Measurements from ENCODE around the gene RIMS3.
"Not testable (repeated sequence)": the region's sequence is repeated elsewhere in the genome, so short reads cannot be mapped to it uniquely, and the experiment has no call there.

RIMS3 gene

GRCh38 chr1:40665335-40666171 is at the start of gene RIMS3:
TSS of gene RIMS3 (minus strand) at chr1:40665682. CDS start at chr1:40641925, 23,757 bp downstream.
- peak; percentile 68 for DNase-seq

- DNase-seq = no peak
Observed at GRCh38 chr1:40712997-40713396, 47.5 kb upstream of the RIMS3 start.

- DNase-seq = no peak
Observed at GRCh38 chr1:40712405-40712944, 47.0 kb upstream of the RIMS3 start.

GRCh38 chr1:40711465-40712404 is 46.3 kb upstream of the RIMS3 start:
- DNase-seq = no peak

- peak; percentile 38 for DNase-seq
Observed at GRCh38 chr1:40710581-40711315, 45.3 kb upstream of the RIMS3 start.

GRCh38 chr1:40709802-40710278 is 44.4 kb upstream of the RIMS3 start:
- DNase-seq = no peak

GRCh38 chr1:40709100-40709801 is 43.8 kb upstream of the RIMS3 start:
- peak; percentile 91 for DNase-seq

- DNase-seq = no peak
Observed at GRCh38 chr1:40708750-40709099, 43.2 kb upstream of the RIMS3 start.

- no peak for DNase-seq
Observed at GRCh38 chr1:40706626-40707025, 41.1 kb upstream of the RIMS3 start.

GRCh38 chr1:40704817-40705733 is 39.6 kb upstream of the RIMS3 start:
- no peak for DNase-seq

- no peak for DNase-seq
Observed at GRCh38 chr1:40703316-40703715, 37.8 kb upstream of the RIMS3 start.

GRCh38 chr1:40702810-40703209 is 37.3 kb upstream of the RIMS3 start:
- DNase-seq = not testable (repeated sequence)

GRCh38 chr1:40701684-40702083 is 36.2 kb upstream of the RIMS3 start:
- no peak for DNase-seq

- DNase-seq = no peak
Observed at GRCh38 chr1:40699787-40700186, 34.3 kb upstream of the RIMS3 start.

GRCh38 chr1:40697436-40697835 is 32.0 kb upstream of the RIMS3 start:
- DNase-seq = no peak

GRCh38 chr1:40696294-40696693 is 30.8 kb upstream of the RIMS3 start:
- DNase-seq = no peak

- DNase-seq = no peak
Observed at GRCh38 chr1:40694353-40694874, 28.9 kb upstream of the RIMS3 start.

GRCh38 chr1:40693425-40693824 is 27.9 kb upstream of the RIMS3 start:
- no peak for DNase-seq

- peak; percentile 69 for DNase-seq
Observed at GRCh38 chr1:40692429-40692895, 27.0 kb upstream of the RIMS3 start.

Measured in midbrain (tissue), 1 donor.